Measurements from ENCODE around the gene LBHD1. TPM values are rescaled to one million over a fixed set of nuclear protein-coding genes. Genes with fewer than 3 reads are reported as not detected.

Gene LBHD1
- total RNA-seq, 3 donors from 2014 or later: 7.4 to 10.6 (median 10.6) TPM

DNA sequence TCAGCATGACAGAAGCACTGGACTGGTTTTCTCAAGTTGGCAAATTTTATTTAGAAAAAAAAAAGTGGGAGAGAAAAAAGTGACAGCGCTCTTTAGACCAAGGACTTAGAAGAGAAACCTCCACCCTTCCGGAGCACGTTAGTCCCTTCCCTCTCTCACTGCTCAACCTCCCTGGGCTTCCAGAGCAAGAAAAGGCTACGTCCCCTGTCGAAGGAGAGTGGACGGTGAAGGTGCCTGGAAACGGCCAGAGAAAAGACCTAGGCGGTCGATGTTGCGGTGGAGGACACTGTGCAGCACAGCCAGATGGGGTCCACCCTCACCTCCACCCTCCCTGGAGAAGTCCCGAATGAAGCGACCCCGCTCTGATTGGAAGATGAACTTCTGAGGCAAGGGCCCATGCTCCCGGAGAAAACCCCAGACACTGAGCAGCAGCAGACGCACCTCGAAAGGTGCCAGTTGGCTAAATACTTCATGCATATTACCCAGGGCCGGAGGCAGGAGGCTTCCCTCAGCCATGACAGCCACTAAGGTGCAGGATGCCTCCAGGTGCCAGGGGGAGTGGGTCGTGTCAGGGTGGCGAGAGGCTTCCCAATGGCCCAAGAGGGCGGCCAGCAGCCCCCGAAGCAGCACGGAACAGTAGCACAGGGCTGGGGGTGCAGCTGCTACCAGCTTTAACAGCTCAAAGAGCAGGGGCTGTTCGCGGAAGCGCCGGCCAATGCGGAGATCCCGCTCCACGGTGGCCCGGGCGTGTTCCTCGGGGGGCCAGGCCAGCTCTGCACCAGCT, 25.1 kb downstream of the LBHD1 start:
- TF ChIP-seq CTCF (IDR thresholded peaks at IDR 0.05): no peak
- DNase-seq (peak in 1 of 3 donors; percentile 48), ATAC-seq (no peak)
- H3K9me3 ChIP-seq: no peaks in the 10 kb centered on the region
- no peak overlapping the region for H3K4me3 ChIP-seq
- intact Hi-C loops (cut with DNase I, micrococcal nuclease): no loop called here
- H3K4me1 ChIP-seq (ENCODE audit: low read depth): peaks cover 29% of the 10 kb centered on the region
- no peaks in the 10 kb centered on the region for H3K36me3 ChIP-seq (ENCODE audit: low read depth)

DNA sequence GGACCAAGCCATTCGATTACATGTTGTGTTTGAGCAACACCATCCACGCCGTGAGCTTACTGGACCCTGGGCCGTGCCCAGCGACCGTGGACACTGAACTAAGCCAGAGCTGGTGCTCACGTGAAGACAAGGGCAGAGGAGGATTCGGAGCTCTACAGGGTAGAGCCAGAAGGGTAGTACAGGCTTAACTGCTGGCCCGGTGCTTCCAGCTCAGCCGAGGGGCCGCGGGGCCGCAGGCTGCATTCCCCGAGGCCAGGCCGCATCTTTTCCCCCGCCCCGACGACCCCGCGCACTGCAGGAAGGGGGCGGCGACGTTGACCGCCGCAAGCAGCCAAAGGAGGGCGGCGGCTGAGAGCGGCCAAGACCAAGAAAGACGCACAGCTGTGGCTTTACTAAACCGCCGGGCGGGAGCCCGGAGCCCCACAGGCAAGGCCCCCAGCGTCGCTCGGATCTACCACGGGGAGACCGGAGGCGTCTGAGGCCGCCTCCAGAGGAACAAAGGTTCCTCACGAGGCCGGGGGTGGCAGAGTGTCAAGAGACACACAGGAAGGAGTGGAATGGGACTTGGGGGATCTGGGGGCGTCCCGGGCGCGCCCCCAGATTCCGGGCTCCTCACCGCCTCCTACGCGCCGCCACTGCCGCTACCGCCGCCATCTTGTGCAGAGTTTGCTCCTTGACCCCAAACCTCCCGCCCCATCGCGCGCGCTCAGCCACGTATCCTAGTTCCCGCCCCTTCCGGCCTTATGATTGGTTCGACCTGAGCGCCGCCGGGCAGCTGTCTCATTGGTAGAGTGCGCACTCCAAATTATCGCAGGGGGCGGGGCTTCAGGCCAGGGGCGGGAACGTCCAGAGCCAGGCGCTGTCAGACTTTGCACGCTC, 25.9 kb downstream of the LBHD1 start, which contains the start of gene GANAB:
GANAB (minus strand) TSS at position 668 of the 879 bp plus-strand sequence; CDS start at position 654, 14 bp downstream.
- peak within 1 kb of the TSS; percentile 92 for H3K4me3 ChIP-seq
- DNase-seq (peak; percentile 99 to 100 (median 100)), ATAC-seq (peak; percentile 99)
- no peaks in the 10 kb centered on the region for H3K9me3 ChIP-seq
- no peaks in the 10 kb centered on the region for H3K36me3 ChIP-seq (ENCODE audit: low read depth)
- intact Hi-C loops (cut with DNase I, micrococcal nuclease): no loop called here
- peaks cover 22% of the 10 kb centered on the region for H3K4me1 ChIP-seq (ENCODE audit: low read depth)
- no peak for TF ChIP-seq CTCF (IDR thresholded peaks at IDR 0.05)

DNA sequence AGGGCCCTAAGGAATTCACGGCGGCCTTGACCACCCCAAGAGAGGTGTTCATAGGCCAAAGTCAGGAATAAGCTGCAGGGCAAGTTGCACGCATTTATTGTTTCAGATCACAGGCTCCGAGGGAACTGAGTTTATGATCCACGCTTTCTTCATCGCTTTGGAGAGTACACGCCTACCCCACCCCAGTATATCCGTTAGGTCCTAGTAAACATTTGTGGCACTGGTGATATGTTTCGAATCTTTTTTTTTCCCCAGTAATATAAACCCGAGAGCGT, 26.5 kb downstream of the LBHD1 start:
- H3K36me3 ChIP-seq (ENCODE audit: low read depth): no peaks in the 10 kb centered on the region
- DNase-seq (no peak), ATAC-seq (peak; percentile 11)
- intact Hi-C loops (cut with DNase I, micrococcal nuclease): no loop called here
- H3K4me1 ChIP-seq (ENCODE audit: low read depth): peaks cover 22% of the 10 kb centered on the region
- peak overlapping the region; percentile 92 for H3K4me3 ChIP-seq
- no peak for TF ChIP-seq CTCF (IDR thresholded peaks at IDR 0.05)
- no peaks in the 10 kb centered on the region for H3K9me3 ChIP-seq

DNA sequence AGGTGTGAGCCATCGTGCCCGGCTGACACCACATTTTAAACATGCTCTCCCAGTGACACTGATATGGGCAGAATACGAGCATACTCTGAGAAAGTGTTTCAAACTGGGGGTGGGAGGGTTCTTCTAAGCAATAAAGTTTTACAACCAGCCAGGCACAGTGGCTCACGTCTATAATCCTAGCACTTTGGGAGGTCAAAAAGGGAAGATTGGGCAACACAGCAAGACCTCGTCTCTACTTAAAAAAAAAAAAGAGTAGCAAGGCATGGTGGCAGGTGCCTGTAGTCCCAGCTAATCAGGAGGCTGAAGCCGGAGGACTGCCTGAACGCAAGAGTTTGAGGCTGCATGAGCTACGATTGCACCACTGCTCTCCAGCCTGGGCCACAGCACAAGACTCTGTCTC, 27.8 kb downstream of the LBHD1 start:
- Histone ChIP-seq H3K4me1 (ENCODE audit: low read depth) (peaks cover 22% of the 10 kb centered on the region), H3K4me3 (no peak overlapping the region), H3K9me3 (no peaks in the 10 kb centered on the region), H3K36me3 (ENCODE audit: low read depth) (no peaks in the 10 kb centered on the region)
- TF ChIP-seq CTCF (IDR thresholded peaks at IDR 0.05): no peak
- no peak for DNase-seq
- ATAC-seq: no peak
- intact Hi-C loops (cut with DNase I, micrococcal nuclease): no loop called here

- no peaks in the 10 kb centered on the region for H3K4me1 ChIP-seq (ENCODE audit: low read depth)
- no peak for ATAC-seq
- DNase-seq: no peak
- no peak for TF ChIP-seq CTCF (IDR thresholded peaks at IDR 0.05)
- H3K9me3 ChIP-seq: no peaks in the 10 kb centered on the region
- intact Hi-C loops (cut with DNase I, micrococcal nuclease): no loop called here
- peaks cover 27% of the 10 kb centered on the region for H3K36me3 ChIP-seq (ENCODE audit: low read depth)
- no peak overlapping the region for H3K4me3 ChIP-seq
These were observed 39.6 kb downstream of the LBHD1 start for GRCh38 chr11:62632492-62632891.

Data from mucosa of descending colon (tissue), 3 donors.